Panc1 (cell line): ENCODE data around the gene ACADSB. TPM values are rescaled to one million over a fixed set of nuclear protein-coding genes. Genes with fewer than 3 reads are reported as not detected.

Experiments used
- ATAC-seq: fragments of 200-7000 bp; cut with Tn5 transposase; 2 replicates; pipeline ENCODE4 v1.9.1; 2020; ENCODE audit warnings: mild to moderate bottlenecking, moderate library complexity
- BruUV-seq: library from RNA; stranded (reverse); fragments of 400-500 nt; replicated peaks from 2 replicates; lab custom pipeline; 2021; lab: Mats Ljungman, UMichigan
- CTCF ChIA-PET: fragments of 300-600 bp; sonication (Branson Sonifier 250); formaldehyde crosslinking; loops from one replicate; lab custom pipeline; 2022; ENCODE audit warnings: antibody characterized with exemption; lab: Charles Lee
- POLR2A ChIA-PET: fragments of 300-600 bp; sonication (Branson Sonifier 250); formaldehyde crosslinking; loops from one replicate; lab custom pipeline; 2022; ENCODE audit warnings: antibody characterized with exemption; lab: Charles Lee
- DNase-seq: peaks from one replicate; pipeline ENCODE4 v3.0.0-alpha.2; 2010; ENCODE audit warnings: low read depth, low spot score
- H3K27ac ChIP-seq: 2 replicates; pipeline ENCODE4 v1.5.1; 2011; ENCODE audit warnings: mild to moderate bottlenecking, low read length, inconsistent platforms
- H3K27me3 ChIP-seq: fragments of 200-500 bp; sonication (Bioruptor generic); 2 replicates; pipeline ENCODE4 v1.6.0; 2014; ENCODE audit warnings: low read length, inconsistent platforms; ENCODE audit not compliant: control insufficient read depth, insufficient read depth
- H3K36me3 ChIP-seq: fragments of 200-500 bp; sonication (Bioruptor generic); 2 replicates; pipeline ENCODE4 v1.5.1; 2014; ENCODE audit warnings: inconsistent platforms, mild to moderate bottlenecking, low read length, moderate library complexity; ENCODE audit not compliant: control insufficient read depth, insufficient read depth
- H3K4me1 ChIP-seq: 2 replicates; pipeline ENCODE4 v1.5.1; 2011; ENCODE audit warnings: inconsistent platforms, mild to moderate bottlenecking, low read length, moderate library complexity; ENCODE audit not compliant: control insufficient read depth, insufficient read depth
- H3K4me3 ChIP-seq, 2 experiments: 2 replicates each; pipeline ENCODE4 v1.5.1; 2011 to 2012; ENCODE audit warnings: low read depth in 2 of 2, low read length in 2 of 2, mild to moderate bottlenecking in 2 of 2, inconsistent platforms in 1 of 2, moderate library complexity in 1 of 2
- H3K9me3 ChIP-seq: fragments of 200-500 bp; sonication (Bioruptor generic); 2 replicates; pipeline ENCODE4 v1.5.1; 2014; ENCODE audit warnings: low read depth, mild to moderate bottlenecking, inconsistent platforms, low read length, moderate library complexity; ENCODE audit not compliant: control insufficient read depth, insufficient read depth
- CTCF ChIP-seq: fragments of 450-650 bp; IDR thresholded peaks from 2 replicates; pipeline ENCODE4 v1.5.1; 2017; ENCODE audit warnings: mild to moderate bottlenecking
- POLR2AphosphoS5 ChIP-seq: IDR thresholded peaks from 2 replicates; pipeline ENCODE4 v1.6.1; 2012; ENCODE audit warnings: mild to moderate bottlenecking, low read depth, low read length, moderate library complexity
- REST ChIP-seq, 2 experiments: IDR thresholded peaks; 2 replicates each; pipeline ENCODE4 v1.6.1; 2011 to 2012; ENCODE audit warnings: low read depth in 2 of 2, control low read depth in 1 of 2, low read length in 1 of 2, mild to moderate bottlenecking in 1 of 2, moderate library complexity in 1 of 2; ENCODE audit not compliant: insufficient read depth in 1 of 2
- SIN3A ChIP-seq: IDR thresholded peaks from 2 replicates; pipeline ENCODE4 v1.6.1; 2012; ENCODE audit warnings: low read depth, mild to moderate bottlenecking, low read length, moderate library complexity, borderline replicate concordance; ENCODE audit not compliant: insufficient read depth
- TCF7L2 ChIP-seq: IDR thresholded peaks from 2 replicates; pipeline ENCODE4 v1.6.1; 2011; ENCODE audit warnings: mild to moderate bottlenecking, low read depth, low read length, inconsistent platforms
- in situ Hi-C: cut with HindIII; loops from 2 replicates; pipeline ENCODE4 v1.10.0; 2016; ENCODE audit warnings: low sequenced_read_pairs, low pct_unique_long_range_greater_than_20kb
- intact Hi-C: fragments of 100-400 bp; cut with micrococcal nuclease; formaldehyde crosslinking; loops from one replicate; pipeline ENCODE4 v1.10.0; 2022; ENCODE audit not compliant: unreplicated experiment
- total RNA-seq: library from RNA; stranded (reverse); gene quantifications from one replicate; pipeline ENCODE4 v1.2.1, GENCODE V29; 2021; ENCODE audit not compliant: unreplicated experiment

ACADSB gene
- total RNA-seq, 1 experiment from 2014 or later = 19.2 TPM

- POLR2A ChIA-PET = no interaction called here
- in situ Hi-C loops (no loop called here), intact Hi-C loops (no loop called here)
- no TSS peak for BruUV-seq
- no peak overlapping the region for H3K27ac ChIP-seq
- TF ChIP-seq SIN3A (no peak), TCF7L2 (no peak), POLR2AphosphoS5 (no peak), REST (IDR thresholded peaks at IDR 0.05; ENCODE audit: insufficient read depth in 1 of 2, low read depth in 2 of 2, low read length in 1 of 2) (no peak), CTCF (no peak)
- H3K9me3 ChIP-seq = no peaks in the 10 kb centered on the region
- CTCF ChIA-PET = no interaction called here
- DNase-seq (no peak), ATAC-seq (no peak)
- H3K36me3 ChIP-seq = no peaks in the 10 kb centered on the region
- H3K27me3 ChIP-seq = no peaks in the 10 kb centered on the region
- H3K4me1 ChIP-seq = no peaks in the 10 kb centered on the region; the same call in 1 of the 2 replicates
- no peak overlapping the region for H3K4me3 ChIP-seq
Observed at GRCh38 chr10:123103944-123104343, 95.1 kb downstream of the ACADSB start.

Other genes starting within 250 kb of the ACADSB start
- 2.9 TPM for gene CUZD1, start 163.1 kb upstream of the ACADSB start, total RNA-seq
- 21.3 TPM for gene FAM24B, start 129.4 kb upstream of the ACADSB start, total RNA-seq
- not detected for gene FAM24A, start 98.4 kb upstream of the ACADSB start, total RNA-seq
- gene C10orf88, start 54.8 kb upstream of the ACADSB start, total RNA-seq = 21.7 TPM
- 15.8 TPM for gene PSTK, start 28.6 kb upstream of the ACADSB start, total RNA-seq
- gene IKZF5, start 211 bp upstream of the ACADSB start, total RNA-seq = 8.6 TPM
- 15.2 TPM for gene HMX3, start 127.0 kb downstream of the ACADSB start, total RNA-seq
- 2.7 TPM for gene HMX2, start 139.1 kb downstream of the ACADSB start, total RNA-seq
- gene BUB3, start 145.4 kb downstream of the ACADSB start, total RNA-seq = 237 TPM